Ecto neural progenitor cell (in vitro differentiated cells): ENCODE measurements around the gene COBLL1.

Source experiments
- DNase-seq: peaks from one replicate; pipeline ENCODE4 v3.0.0-alpha.2; 2018; ENCODE audit warnings: low spot score

COBLL1 gene

GRCh38 chr2:164821338-164821737 lies 20.3 kb downstream of the COBLL1 start:
- DNase-seq = no peak

- no peak for DNase-seq
Observed at GRCh38 chr2:164818149-164819136, 23.2 kb downstream of the COBLL1 start.

GRCh38 chr2:164816900-164817299 lies 24.7 kb downstream of the COBLL1 start:
- DNase-seq = no peak

- no peak for DNase-seq
Observed at GRCh38 chr2:164816046-164816445, 25.6 kb downstream of the COBLL1 start.

GRCh38 chr2:164815071-164815793 lies 26.4 kb downstream of the COBLL1 start:
- no peak for DNase-seq

- DNase-seq = no peak
Observed at GRCh38 chr2:164813535-164813934, 28.1 kb downstream of the COBLL1 start.

- DNase-seq = no peak
Observed at GRCh38 chr2:164812378-164812777, 29.2 kb downstream of the COBLL1 start.

GRCh38 chr2:164811819-164812218 lies 29.8 kb downstream of the COBLL1 start:
- no peak for DNase-seq

GRCh38 chr2:164810843-164811242 lies 30.8 kb downstream of the COBLL1 start:
- no peak for DNase-seq

GRCh38 chr2:164808776-164809175 lies 32.8 kb downstream of the COBLL1 start:
- DNase-seq = no peak

- no peak for DNase-seq
Observed at GRCh38 chr2:164803776-164804466, 37.7 kb downstream of the COBLL1 start.

GRCh38 chr2:164802095-164802707 lies 39.4 kb downstream of the COBLL1 start:
- DNase-seq = no peak

- DNase-seq = no peak
Observed at GRCh38 chr2:164800572-164800971, 41.1 kb downstream of the COBLL1 start.

GRCh38 chr2:164797627-164798026 lies 44.0 kb downstream of the COBLL1 start:
- DNase-seq = no peak

- no peak for DNase-seq
Observed at GRCh38 chr2:164796999-164797398, 44.6 kb downstream of the COBLL1 start.

GRCh38 chr2:164794432-164795231 lies 47.0 kb downstream of the COBLL1 start:
- no peak for DNase-seq

- DNase-seq = no peak
Observed at GRCh38 chr2:164794016-164794415, 47.6 kb downstream of the COBLL1 start.

- no peak for DNase-seq
Observed at GRCh38 chr2:164793529-164793928, 48.1 kb downstream of the COBLL1 start.

- no peak for DNase-seq
Observed at GRCh38 chr2:164792316-164793170, 49.1 kb downstream of the COBLL1 start.

- no peak for DNase-seq
Observed at GRCh38 chr2:164789968-164790367, 51.7 kb downstream of the COBLL1 start.
